ENCODE measurements around the gene LRP5. TPM values are rescaled to one million over a fixed set of nuclear protein-coding genes. Genes with fewer than 3 reads are reported as not detected.

LRP5 gene
- total RNA-seq, 4 donors from 2014 or later = 21.5 to 75.0 (median 28.7) TPM

GRCh38 chr11:68414496-68415221, 102.3 kb downstream of the LRP5 start:
- TF ChIP-seq CTCF (IDR thresholded peaks at IDR 0.05; ENCODE audit: low read depth) = no peak

- no peak for TF ChIP-seq CTCF (IDR thresholded peaks at IDR 0.05; ENCODE audit: low read depth)
Observed at GRCh38 chr11:68416070-68416578, 103.7 kb downstream of the LRP5 start.

- TF ChIP-seq CTCF (IDR thresholded peaks at IDR 0.05; ENCODE audit: low read depth) = no peak
Observed at GRCh38 chr11:68418648-68419047, 106.3 kb downstream of the LRP5 start.

- no peak for TF ChIP-seq CTCF (IDR thresholded peaks at IDR 0.05; ENCODE audit: low read depth)
Observed at GRCh38 chr11:68420171-68420570, 107.8 kb downstream of the LRP5 start.

GRCh38 chr11:68423481-68423880, 111.1 kb downstream of the LRP5 start:
- no peak for TF ChIP-seq CTCF (IDR thresholded peaks at IDR 0.05; ENCODE audit: low read depth)

- no peak for TF ChIP-seq CTCF (IDR thresholded peaks at IDR 0.05; ENCODE audit: low read depth)
Observed at GRCh38 chr11:68424101-68424632, 111.8 kb downstream of the LRP5 start.

GRCh38 chr11:68424981-68425865, 112.8 kb downstream of the LRP5 start:
- TF ChIP-seq CTCF (IDR thresholded peaks at IDR 0.05; ENCODE audit: low read depth) = no peak
